ENCODE data around the gene EML6.

DNA sequence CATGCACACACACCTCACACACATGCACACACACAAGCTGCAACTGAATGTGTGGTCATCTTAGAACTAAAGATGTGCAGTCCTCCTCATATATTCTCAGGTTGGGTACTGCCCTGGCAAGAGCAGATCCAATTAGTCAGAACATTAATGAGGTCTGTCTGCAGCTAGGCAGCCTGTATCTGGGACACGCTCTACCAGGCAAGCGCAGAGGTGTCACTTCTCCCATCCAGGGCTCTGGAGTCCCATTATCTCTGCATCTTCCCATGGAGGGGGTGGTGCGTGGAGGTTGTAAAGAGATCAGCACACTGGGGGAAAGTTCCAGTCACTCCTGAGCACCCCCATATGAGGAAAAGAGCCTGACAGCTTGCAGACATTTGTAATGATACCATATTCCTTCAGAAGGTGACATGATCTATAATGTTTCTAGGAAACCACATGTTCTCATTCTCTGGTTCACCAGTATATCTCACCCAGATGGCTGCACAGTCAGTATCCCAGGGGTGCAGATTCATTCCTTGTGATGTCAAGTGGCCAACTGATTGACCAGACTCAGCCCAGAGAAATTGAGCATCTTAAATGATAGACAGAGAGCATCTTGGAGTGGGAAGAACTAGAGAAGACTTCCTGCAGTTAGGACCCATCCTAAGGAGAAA lies 231.4 kb downstream of the EML6 start:
- TF ChIP-seq, protein P1, sequence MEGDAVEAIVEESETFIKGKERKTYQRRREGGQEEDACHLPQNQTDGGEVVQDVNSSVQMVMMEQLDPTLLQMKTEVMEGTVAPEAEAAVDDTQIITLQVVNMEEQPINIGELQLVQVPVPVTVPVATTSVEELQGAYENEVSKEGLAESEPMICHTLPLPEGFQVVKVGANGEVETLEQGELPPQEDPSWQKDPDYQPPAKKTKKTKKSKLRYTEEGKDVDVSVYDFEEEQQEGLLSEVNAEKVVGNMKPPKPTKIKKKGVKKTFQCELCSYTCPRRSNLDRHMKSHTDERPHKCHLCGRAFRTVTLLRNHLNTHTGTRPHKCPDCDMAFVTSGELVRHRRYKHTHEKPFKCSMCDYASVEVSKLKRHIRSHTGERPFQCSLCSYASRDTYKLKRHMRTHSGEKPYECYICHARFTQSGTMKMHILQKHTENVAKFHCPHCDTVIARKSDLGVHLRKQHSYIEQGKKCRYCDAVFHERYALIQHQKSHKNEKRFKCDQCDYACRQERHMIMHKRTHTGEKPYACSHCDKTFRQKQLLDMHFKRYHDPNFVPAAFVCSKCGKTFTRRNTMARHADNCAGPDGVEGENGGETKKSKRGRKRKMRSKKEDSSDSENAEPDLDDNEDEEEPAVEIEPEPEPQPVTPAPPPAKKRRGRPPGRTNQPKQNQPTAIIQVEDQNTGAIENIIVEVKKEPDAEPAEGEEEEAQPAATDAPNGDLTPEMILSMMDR (IDR thresholded peaks at IDR 0.05), result no peak
- TF ChIP-seq JUN (IDR thresholded peaks at IDR 0.05), result no peak
- TF ChIP-seq POLR2A (IDR thresholded peaks at IDR 0.05; ENCODE audit: low read length), result no peak
- no peak for TF ChIP-seq PHF8 (IDR thresholded peaks at IDR 0.05; ENCODE audit: borderline replicate concordance, low read depth)
- TF ChIP-seq ZFP36 (IDR thresholded peaks at IDR 0.05; ENCODE audit: borderline replicate concordance, partially characterized antibody), result no peak
- no peak for TF ChIP-seq HDAC2 (IDR thresholded peaks at IDR 0.05)

Measured in A549 (cell line).